NCI-H1436 (cell line): ENCODE data around the gene RPS18.

Experiments
- DNase-seq: peaks from one replicate; lab custom pipeline; 2025; lab: John Stamatoyannopoulos, UW

Gene RPS18

GRCh38 chr6:33314943-33315792 lies 43.3 kb downstream of the RPS18 start:
- peak; percentile 50 for DNase-seq

DNA sequence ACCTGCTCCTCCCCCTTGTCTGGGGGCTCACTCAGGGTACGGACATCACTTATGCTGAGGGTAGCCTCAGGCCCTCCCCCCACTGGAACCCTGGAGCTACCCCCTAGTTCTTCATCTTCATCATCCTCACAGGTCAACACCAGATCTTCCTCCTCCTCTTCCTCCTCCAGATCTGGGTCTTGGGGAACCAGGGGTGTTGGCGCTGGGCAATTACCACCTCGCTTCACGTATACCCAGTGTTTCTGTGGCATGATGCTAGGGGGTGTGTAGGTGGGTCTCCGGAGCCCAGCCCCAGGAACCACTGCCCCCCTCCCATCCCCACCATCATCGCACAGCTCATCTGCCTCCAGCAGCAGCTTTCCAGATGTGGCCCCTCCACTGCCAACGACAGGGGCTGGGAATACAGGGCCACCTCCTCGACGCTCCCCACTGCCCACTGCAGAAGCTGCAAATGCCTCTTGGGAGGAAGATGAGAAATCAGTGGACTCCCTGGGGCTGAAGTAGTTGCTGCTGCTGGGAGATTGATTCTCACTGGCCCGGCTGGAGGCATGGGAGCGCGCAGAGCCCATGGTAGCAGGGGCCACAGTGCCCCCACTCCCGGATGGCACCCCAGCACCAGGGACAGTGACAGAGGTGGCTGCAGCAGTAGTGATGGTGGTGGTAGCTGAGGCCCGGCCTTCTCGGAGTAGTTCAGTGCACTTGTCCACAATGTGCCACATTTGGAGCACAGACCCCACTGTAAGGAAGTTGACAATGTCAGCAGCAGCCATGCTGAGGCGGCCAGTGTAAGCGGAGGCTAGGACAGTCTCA lies 44.1 kb downstream of the RPS18 start:
- no peak for DNase-seq

DNA sequence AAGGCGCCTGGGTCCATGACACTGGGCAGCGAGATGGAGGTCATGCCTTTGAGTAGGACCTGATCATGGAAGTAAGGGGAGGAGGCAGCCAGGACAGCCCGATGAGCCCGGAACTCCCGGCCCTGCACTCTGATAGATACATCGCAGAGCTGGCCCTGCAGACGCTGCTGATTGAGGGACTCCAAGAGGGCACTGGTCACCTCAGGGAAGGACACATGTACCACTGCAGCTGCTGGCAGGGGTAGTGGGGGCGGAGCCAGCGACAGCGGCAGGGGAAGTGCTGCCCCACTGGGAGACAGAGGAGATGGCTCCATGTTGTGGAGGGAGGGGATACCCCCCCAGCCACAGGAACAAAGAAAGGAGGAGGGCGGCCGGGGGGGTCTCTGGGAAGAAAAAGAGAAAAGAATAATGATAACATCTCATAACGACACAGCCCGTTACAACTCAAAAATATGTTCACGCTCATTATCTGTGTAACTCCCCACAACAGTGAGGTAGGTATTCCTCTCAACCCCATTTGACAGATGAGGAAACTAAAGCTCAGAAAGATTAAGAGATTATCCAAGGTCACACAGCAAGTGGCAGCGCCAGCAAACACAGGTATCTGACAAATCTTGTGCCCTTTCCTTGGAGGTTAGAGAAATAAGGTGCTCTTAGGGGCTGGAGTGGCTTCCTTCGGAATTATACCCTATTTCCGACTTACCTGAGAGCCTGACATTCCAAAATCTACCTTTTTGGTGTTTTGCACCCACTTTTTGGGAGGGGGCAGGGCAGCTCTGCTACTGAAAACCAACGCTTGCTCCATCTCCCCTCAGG lies 44.9 kb downstream of the RPS18 start:
- no peak for DNase-seq

DNA sequence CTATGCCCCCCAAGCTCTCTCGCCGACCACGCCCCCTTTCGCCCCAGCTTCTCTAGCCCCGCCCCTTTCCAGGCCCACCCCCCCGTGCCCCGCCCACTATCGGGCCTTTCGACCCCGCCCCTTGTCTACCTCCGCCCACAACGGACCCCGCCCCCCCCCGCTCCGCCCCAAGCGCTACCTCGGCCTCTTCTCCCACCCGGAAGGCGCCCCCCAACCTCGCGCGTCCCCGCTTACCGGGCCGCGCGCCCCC lies 45.5 kb downstream of the RPS18 start:
- peak; percentile 79 for DNase-seq

- peak; percentile 98 for DNase-seq
Measured at GRCh38 chr6:33317669-33318425, 46.0 kb downstream of the RPS18 start, which contains the start of gene ZBTB22. ZBTB22 (minus strand) TSS chr6:33317744; CDS start chr6:33316916, 828 bp downstream.

GRCh38 chr6:33318426-33319073 lies 46.7 kb downstream of the RPS18 start:
- no peak for DNase-seq

DNA sequence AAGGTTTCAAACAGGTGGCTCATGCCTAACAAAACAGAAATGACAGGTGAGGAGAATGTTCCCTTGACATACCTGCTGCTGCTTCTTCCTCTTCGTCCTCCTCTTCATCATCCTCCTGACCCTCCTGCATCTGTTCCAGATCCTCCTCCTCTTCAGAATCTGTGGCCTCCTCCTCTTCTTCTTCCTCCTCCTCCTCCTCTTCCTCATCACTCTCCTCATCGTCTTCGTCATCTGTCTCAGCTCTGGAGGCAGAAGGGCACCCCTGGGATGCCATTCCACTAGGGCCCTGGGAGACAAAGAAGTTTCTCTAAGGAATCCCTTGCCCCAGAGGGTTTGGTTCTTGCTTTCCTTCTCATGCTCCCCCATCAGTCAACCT lies 48.1 kb downstream of the RPS18 start:
- DNase-seq, result no peak

DNA sequence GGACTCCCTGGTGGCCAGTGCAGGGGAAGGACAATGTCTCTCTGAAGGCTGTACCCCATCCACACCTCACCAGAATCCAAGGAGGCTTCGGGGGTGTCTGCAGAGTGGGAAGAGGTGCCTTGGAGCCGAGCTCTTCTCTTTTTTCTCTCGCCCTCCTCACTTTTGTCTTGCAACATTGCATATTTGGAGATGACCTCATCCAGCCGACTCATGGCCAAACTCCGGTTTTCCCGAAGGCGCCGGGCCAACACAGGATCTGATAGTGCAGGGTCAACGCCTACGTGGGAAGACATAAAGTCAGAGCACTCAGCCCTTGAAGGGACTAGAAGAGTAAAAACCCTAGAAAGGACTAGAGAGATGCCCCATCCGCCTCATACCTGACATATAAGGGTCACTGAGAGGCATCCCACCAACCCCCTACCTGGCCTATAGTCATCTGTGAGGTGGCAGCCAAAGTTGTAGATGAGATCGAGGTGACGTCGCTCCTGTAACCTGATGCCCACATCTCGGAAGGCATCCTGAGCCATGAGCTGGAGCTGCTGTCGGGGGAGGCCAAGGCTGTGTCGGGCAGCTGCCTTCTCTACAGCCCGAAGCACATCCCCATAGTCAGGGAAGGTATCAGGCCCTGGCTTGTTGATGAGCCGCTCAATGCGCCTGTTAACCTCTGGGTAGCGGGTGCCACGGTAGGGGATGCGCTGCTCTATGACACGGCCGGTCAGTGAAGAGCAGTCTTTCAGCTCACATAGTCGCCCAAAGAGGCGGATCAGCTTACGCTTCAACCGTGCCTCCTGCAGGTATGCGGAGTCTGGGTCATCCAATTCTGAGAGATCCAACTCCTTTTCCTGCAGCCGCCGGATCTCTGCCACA lies 48.7 kb downstream of the RPS18 start:
- no peak for DNase-seq

DNA sequence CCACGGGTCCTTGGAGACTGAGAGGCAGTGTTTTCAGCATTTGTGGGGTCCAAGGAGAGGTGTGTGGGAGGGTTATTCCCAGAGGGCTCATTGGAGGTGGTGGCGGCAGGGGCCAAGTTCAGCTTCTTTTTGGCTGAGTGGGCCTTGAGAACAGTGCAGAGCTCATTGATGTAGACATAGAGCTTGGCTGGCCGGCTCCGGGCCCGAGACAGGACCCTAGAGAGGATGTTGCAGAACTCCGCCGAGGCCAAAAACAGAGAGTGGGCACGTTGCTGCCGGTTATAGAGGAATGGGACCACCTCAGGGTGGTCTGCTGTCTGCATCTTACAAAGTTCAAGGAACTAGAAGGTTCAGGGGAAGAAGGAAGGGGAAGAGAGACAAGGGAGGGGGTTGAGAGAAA lies 49.4 kb downstream of the RPS18 start:
- no peak for DNase-seq

GRCh38 chr6:33323623-33323948 lies 51.7 kb downstream of the RPS18 start:
- no peak for DNase-seq

- DNase-seq, result no peak
Measured at GRCh38 chr6:33324125-33324524, 52.2 kb downstream of the RPS18 start.
